Measurements from ENCODE around the gene AFG3L2.

Gene AFG3L2

GRCh38 chr18:12281861-12282260 lies 95.2 kb downstream of the AFG3L2 start:
- TF ChIP-seq CTCF (IDR thresholded peaks at IDR 0.05; ENCODE audit: insufficient read depth, missing control alignments) = no peak
- DNase-seq (ENCODE audit: insufficient read length, low spot score) (no peak), FAIRE-seq (no peak)

GRCh38 chr18:12279781-12280531 lies 97.1 kb downstream of the AFG3L2 start:
- no peak for TF ChIP-seq CTCF (IDR thresholded peaks at IDR 0.05; ENCODE audit: insufficient read depth, missing control alignments)
- DNase-seq (ENCODE audit: insufficient read length, low spot score) = no peak
- no peak for FAIRE-seq

Measured in D721Med (cell line).